AG08396 (cell line): ENCODE data around the gene LRRC7.
"Not testable (repeated sequence)": the region's sequence is repeated elsewhere in the genome, so short reads cannot be mapped to it uniquely, and the experiment has no call there.

ENCODE experiments used
- DNase-seq: peaks from one replicate; pipeline ENCODE4 v3.0.0; 2012; ENCODE audit warnings: low spot score, mixed read lengths

Gene LRRC7

DNA sequence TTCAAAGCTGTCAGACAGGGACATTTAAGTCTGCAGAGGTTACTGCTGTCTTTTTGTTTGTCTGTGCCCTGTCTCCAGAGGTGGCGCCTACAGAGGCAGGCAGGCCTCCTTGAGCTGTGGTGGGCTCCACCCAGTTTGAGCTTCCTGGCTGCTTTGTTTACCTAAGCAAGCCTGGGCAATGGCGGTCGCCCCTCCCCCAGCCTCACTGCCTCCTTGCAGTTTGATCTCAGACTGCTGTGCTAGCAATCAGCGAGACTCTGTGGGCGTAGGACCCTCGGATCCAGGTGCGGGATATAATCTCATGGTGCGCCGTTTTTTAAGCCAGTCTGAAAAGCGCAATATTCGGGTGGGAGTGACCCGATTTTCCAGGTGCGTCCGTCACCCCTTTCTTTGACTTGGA lies 320.3 kb downstream of the LRRC7 start:
- DNase-seq, result not testable (repeated sequence)

DNA sequence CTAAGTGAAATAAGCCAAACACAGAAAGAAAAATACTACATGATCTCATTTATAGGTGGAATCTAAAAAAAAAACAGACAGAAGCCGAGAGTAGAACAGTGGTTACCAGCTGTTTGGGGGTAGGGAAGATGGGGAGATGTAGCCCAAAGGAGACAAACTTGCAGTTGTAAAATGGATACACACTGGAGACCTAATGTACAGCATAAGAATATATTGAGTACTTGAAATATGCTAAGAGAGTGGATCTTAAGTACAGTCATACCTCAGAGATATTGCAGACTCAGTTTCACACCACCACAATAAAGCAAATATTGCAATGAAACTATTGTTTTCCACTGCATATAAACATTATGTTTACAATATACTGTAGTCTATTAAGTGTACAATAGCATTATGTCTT lies 320.9 kb downstream of the LRRC7 start:
- DNase-seq, result no peak

DNA sequence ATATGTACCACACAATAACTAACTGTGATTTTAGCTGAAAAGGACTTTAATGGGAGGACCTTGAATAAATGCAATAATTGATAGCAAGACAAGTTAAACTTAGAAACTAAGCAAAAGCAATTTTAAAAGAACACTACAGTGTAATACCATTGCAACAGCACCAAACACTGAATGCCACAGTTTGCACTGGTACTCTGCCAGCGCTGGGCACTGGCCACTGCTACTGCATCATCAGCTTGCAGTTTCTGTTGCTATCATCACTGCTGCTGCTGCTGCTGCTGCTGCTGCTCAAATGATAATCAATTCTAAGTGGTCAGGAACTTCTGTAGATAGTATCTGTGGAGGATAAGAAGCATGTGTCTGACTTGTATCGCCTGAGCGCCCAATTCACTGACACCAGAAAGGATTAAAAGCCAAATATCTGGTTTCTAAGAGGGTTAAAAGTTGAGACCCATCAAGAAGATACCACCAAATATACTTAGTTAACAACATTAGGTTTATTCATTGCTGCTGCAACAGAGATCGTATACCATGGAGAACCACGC lies 330.8 kb downstream of the LRRC7 start:
- DNase-seq, result no peak

DNA sequence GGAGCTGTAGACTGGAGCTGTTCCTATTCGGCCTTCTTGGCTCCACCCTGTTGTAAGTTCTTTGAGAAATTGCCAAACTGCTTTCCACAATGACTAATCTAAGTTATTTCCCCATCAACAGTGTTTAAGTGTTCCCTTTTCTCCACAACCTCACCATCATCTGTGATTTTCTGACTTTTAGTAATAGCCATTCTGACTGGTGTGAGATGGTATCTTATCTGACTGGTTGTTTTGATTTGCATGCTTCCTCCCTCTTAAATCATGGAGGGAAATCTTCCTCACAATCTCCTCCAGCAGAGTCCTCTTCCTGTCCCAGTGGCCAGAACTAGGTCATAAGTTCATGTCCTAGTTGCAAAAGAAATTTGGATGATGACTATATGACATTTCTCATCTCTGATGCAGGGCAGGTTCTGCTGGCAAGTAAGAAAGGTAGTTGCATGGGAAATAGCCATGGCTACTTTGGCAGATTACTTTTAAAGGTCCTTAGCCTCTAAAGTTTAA lies 343.6 kb downstream of the LRRC7 start:
- no peak for DNase-seq

DNA sequence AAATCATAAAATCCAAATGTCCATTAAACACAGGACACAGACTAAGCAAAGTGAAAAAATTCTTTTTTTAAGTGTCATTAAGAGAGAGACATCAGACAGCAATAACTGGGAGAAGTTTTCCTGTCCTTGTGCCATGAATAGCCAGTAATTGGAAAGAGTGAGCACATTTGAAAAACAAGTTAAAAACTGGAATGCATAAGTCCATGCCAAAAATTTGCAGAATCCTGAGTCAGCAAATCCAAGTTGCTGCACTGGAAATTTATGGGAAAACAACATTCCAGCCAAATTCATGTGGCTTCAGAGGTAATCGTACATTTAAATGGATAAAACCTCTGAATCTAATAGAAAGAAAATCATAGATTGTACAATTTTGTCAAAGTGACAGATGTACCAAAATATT lies 346.3 kb downstream of the LRRC7 start:
- no peak for DNase-seq

DNA sequence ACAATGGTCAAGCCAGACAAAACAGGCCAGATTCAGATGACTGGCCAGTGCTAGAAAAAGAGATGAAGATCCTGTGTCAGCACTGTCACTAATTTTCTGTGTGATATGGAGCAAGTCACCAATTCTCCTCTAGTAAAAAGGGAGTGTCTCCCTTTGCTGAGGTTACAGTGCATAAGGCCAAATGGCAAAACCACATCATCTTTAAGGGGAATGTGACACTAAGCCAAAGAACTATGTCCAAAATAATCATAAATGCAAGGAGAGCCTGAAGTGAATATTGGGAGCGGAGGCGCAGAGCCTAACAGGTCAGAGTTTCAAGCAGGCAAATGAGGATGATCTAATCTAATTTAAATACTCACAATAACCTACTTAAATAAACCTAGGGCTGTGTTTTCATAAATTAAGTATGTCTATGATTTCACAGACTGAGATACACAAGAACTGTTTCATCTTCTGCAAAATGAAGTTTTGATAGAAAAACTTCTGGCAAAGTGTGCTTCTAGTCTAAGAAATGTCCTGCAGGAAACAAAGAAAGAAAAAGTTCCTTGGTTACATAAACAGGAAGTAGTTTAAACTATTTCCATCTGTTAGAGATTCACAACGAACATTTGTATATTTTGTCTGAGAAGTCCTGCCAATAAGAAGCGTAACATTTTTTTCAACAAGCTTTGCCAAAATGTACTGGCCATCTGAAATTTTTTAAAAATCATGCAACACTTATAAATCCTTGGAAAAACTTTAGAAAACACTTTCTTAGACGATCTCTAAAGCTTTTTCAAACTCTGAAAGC lies 347.4 kb downstream of the LRRC7 start:
- no peak for DNase-seq

DNA sequence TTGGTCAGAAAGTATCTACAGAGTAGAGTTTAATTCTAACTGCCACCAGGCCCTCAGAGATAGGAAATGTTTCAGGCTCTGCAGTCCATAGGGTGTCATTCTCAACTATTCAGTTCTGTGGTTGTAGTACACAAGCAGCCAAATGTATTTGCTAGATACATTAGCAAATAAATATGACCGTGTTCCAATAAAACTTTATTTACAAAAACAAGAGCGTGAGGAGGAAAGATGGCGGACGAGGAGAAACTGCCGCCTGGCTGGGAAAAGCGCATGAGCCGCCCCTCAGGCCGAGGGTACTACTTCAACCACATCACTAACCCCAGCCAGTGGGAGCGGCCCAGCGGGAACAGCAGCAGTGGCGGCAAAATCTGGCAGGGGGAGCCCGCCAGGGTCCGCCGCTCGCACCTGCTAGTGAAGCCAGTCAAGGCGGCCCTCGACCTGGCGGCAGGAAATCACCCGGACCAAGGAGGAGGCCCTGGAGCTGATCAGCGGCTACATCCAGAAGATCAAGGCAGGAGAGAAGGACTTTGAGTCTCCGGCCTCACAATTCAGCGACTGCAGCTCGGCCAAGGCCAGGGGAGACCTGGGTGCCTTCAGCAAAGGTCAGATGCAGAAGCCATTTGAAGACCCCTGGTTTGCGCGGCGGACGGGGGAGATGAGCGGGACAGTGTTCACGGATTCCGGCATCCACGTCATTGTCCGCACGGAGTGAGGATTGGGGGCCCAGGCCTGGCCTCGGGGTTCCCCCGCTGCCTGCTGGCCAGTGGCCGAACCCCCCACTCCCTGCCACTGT lies 351.6 kb downstream of the LRRC7 start:
- DNase-seq, result no peak

DNA sequence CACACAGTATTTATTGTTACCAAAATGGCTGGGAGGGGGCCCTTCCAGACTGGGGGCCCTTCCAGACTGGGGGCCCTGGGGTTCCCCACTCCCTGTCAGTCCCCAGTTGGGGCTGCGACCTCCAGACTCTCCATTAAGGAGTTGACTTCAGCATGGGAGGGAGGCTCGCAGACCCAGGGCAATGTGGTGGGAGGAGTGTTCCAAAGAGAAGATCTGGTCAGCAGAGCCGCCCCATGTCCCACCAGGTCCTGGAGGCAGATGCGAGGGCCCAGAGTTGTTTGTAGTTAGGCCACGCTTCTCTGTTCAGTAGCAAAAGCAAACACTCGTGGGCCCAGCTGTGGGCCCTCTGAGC lies 352.2 kb downstream of the LRRC7 start:
- DNase-seq, result no peak

DNA sequence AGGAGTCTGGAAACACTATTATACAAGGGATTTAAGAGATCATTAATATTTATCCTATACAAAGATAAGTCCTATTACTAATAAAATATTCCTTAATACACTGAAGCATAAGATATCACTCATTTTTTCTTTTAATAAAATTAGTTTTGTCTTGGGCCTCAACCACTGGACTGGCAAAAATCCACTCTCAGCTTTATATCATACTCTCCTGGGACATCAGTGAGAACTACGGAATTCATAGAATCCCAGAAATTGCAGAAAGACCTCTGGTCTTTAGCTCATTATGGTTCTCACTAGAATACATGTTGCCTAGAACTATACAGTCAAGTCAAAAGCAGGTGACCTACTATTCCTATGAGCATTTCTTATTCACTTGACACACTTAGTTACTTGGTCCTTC lies 352.7 kb downstream of the LRRC7 start:
- DNase-seq, result no peak

DNA sequence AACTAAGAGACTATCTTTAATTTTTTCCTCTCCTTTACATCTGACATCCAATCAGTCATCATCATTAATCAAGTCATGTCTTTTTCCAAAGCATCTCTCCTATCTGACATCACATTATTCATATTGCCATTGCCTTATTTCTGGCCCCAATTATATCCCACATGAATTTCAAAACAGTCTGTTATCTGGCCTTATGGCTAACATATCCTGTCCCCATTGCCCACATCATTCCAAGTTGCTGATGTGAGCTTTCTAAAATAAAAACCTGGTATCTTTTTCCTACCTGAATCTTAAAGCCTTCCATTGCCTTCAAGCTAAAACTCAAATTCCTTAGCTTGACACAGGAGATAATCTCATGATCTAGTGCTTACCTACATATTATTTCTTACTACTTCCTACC lies 353.8 kb downstream of the LRRC7 start:
- DNase-seq, result no peak

DNA sequence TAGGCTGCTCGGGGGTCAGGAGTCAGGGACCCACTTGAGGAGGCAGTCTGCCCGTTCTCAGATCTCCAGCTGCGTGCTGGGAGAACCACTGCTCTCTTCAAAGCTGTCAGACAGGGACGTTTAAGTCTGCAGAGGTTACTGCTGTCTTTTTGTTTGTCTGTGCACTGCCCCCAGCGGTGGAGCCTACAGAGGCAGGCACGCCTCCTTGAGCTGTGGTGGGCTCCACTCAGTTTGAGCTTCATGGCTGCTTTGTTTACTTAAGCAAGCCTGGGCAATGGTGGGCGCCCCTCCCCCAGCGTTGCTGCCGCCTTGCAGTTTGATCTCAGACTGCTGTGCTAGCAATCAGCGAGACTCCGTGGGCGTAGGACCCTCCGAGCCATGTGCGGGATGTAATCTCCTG lies 360.5 kb downstream of the LRRC7 start:
- DNase-seq, result not testable (repeated sequence)

DNA sequence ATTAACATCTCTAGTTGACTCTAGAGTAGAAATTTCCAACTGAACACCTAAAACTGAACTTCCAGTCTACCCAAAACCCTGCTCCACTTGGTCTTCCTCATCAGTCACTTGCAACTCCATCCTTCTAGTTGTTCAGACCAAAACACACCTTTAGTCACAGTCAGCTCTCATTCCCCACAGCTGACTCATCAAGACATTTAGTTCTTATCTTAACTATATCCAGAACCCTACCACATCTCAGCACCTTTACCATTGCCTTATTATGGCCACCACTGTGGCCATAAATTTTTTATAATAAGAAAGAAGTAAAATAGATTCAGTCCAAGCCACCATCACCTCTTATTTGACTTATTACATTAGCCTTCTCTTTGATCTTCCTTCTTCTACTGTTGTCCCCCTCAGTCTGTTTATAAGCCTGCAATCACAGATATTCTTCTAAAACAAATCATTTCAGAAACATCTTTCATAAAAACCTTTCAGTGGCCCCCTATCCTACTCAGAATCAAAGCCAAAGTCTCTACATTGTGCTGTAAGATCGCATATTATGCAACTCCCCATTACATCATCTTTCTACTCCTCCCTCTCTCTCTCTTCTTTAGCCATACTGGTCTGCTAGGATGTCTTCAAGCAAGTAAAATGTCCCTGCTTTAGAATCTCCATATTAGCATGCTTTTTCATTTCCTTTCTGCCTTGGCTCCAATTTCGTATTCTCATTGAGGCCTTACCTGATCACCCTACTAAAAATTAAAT lies 361.8 kb downstream of the LRRC7 start:
- no peak for DNase-seq

DNA sequence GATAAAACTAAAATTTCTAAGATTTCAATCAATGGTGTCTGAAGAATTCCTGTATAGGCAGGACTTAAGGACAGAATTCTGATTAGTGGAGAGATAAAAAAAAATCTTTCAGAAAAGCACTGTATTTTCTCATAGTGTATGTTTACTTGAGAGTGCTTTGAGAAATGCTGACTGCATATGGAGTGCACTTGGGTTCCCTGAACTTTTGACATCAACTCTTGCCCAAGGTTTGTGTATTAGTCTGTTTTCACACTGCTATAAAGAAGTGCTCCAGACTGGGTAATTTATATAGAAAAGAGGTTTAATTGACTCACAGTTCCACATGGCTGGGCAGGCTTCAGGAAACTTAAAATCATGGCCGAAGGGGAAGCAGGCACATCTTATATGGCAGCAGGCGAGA lies 362.7 kb downstream of the LRRC7 start:
- DNase-seq, result no peak

DNA sequence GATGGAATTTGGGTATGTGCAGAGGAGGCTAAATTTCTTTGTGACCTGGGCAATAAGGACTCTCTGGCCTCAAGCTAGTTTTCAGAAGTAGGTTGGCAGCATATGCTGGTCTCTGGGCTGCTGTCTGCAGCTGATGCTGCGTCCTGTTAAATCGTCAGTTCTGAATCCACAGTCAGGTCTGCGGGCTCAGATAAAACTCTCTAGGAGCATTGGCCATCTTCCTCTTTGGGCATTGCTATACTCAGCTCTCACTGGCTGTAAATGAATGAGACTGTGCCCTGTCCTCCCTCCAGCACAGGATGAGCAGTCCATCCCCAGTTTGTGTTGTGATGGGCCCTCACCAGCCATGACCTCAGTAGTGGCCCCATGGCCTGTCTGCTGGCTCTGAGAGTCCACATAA lies 365.0 kb downstream of the LRRC7 start:
- no peak for DNase-seq

DNA sequence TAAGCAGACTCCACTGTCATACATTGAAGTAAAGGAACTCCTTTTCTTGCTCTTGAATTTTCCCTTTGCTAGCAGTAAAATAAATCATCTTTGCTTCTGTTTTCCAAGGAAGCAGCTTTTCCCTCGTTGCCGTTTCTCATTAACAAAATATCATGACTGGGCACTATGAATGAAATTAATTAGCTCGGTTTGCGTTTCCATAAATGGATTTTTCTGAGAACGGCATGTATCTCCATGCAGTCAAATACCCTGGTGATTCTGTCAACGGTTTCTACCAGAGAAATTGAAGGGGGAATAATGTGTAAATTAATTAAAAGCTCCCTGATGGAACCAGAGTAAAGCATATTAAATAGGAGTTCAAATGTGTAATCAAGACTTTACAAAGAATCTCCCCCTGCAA lies 372.5 kb downstream of the LRRC7 start:
- DNase-seq, result no peak

DNA sequence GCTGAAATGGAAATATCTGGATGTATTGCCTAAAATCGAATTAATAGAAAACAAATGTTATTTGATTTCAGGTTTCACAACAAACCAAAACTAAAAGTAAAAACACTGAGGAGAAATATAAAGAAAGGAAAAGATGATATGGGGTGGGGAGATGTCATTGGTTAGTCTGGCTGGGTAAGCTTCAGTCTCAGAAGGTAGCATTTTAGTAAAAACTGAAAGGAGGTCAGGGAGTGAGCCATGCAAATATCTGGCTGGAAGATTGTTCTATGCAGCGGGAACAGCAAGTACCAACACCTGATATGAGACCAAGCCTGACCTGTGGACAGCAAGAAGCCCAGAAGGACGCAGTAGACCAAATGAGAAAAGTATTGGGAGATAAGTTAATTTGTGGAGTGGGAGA lies 373.1 kb downstream of the LRRC7 start:
- DNase-seq, result no peak

DNA sequence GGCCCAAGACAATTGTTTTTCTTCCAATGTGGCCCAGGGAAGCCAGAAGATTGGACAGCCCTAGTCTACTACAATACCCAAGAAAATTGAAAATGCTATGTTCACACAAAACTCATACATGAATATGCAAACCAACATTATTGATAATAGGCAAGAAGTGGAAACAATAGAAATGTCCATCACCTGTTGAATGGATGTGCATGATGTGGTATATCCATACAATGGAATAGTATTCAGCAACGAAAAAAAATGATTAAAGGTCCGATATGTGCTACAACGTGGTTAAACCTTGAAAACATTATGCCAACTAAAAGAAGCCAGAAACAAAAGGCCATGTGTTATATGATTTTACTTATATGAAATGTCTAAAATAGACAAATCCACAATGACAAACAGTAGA lies 375.3 kb downstream of the LRRC7 start:
- no peak for DNase-seq

DNA sequence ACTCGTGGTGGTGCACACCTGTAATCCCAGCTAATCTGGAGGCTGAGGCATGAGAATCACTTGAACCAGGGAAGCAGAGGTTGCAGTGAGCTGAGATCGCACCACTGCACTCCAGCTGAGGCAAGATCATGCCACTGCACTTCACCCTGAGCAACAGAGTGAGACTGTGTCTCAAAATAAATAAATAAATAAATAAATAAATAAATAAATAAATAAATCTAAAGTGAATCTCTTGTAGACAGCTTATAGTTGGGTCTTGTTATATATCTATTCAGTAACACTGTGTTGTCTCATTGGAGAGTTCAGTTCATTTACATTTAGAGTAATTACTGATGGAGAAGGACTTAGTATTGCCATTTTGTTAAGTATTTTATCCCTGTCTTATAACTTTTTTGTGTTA lies 379.2 kb downstream of the LRRC7 start:
- no peak for DNase-seq

DNA sequence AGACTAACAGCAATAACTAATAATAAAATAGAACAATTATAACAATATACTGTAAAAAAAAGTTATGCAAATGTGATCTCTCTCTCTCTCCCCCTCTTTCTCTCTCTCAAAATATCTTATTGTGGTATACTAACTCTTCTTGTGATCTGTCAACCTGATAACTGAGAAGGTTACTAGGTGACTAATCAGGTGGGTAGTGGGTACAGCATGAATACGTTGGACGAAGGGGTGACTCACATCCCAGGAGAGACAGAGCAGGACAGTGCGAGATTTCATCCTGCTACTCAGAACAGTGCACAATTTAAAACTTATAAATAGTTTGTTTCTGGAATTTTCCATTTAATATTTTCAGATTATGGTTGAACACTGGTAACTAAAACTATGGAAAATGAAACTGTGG lies 380.1 kb downstream of the LRRC7 start:
- no peak for DNase-seq

DNA sequence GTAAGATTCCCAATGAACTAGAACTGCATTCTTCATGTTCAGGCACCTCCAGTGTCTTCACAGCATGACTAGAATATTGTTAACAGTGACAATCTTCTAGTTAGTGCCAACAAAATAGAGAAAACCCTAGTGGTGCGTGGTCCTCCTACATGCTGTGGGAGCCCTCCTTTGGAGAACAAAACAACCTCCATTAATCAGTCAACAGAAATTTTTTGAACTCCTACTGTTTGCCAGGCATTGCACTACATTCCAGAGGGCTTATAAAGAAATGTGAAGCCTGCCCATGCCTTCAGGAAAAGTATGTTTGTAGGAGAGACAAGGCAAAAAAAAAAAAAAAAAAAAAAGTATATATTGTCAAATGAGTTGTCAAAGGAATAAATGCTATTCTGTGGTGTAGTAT lies 385.0 kb downstream of the LRRC7 start:
- no peak for DNase-seq

DNA sequence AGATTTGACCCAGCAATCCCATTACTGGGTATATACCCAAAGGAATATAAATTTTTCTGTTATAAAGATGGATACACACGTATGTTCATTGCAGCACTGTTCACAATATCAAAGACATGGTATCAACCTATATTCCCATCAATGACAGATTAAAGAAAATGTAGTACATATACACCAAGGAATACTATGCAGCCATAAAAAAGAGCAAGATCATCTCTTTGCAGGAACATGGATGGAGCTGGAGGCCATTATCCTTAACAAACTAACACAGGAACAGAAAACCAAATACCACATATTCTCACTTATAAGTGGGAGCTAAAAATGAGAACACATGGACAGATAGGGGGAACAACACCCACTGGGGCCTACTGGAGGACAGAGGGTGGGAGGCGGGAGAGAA lies 394.7 kb downstream of the LRRC7 start:
- not testable (repeated sequence) for DNase-seq

DNA sequence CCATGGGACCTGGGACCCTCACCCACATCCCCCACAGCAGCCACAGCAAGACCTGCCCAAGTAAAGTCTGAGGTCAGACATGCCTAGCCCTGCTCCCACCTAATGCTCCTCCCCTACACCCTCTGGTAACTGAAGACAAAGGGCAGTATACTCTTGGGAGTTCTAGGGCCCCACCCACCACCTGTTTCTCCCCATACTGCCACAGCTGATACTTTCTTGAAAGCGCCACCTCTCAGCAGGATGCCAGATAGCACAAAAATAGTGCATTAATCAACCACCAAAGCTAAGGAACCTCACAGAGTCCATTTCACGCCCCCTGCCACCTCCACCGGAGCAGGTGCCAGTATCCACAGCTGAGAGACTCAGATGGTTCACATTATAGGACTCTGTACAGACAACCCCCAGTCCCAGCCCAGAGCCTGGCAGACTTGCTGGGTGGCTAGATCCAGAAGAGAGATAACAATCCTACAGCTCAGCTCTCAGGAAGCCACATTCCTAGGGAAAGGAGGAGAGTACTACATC lies 399.6 kb downstream of the LRRC7 start:
- DNase-seq, result no peak
